GM19395 (cell line): Measurements from ENCODE around the gene ABHD6.

ENCODE experiments used
- ATAC-seq: cut with Tn5 transposase; IDR thresholded peaks from one replicate; pipeline ENCODE4 v1.9.1; 2021; ENCODE audit warnings: mild to moderate bottlenecking, moderate library complexity; ENCODE audit not compliant: unreplicated experiment

The ABHD6 gene

DNA sequence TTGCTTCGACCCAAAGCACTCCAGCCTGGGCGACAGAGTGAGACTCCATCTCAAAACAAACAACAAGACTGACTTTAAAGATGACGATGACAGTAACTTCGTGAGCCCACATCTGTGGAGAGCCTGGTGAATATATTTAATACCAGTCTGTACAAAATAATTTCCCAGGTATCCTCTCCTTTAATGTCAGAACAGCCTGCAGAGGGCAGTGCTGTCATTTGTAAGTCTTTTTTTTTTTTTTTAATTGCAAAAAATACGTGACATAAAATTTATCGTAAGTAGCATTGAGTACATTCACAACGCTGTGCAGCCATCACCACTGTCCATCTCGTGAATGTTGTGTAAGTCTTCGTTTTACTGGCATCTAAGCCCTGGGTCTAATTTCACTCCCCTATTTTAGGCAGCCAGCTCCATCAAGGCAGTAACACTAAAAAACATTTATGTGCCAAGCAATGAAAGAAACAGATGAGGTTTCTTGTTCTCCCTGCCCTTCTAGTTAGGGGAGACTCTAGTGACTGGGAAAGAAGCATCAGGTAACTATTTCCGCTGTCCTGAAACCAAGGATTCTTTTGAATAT, 70.1 kb downstream of the ABHD6 start:
- ATAC-seq: no peak

DNA sequence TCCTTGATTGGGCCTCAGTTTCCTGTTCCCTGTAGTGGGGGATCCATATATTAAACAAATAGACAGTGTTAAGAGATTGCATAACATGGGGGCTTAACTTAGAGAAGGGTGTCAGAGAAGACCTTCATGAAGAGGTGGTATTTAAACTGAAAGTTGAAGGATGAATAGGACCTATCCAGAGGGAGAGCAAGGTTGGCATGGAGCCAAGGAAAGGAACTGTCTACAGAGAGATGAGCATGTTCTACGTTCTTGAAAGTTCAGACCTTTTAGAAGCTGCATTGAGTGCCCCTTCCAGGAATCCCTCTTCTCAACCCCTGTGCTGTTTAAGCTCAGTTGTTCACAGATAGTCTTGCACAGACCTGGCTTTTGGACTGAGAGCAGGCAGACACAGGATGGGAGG, 71.1 kb downstream of the ABHD6 start:
- no peak for ATAC-seq

DNA sequence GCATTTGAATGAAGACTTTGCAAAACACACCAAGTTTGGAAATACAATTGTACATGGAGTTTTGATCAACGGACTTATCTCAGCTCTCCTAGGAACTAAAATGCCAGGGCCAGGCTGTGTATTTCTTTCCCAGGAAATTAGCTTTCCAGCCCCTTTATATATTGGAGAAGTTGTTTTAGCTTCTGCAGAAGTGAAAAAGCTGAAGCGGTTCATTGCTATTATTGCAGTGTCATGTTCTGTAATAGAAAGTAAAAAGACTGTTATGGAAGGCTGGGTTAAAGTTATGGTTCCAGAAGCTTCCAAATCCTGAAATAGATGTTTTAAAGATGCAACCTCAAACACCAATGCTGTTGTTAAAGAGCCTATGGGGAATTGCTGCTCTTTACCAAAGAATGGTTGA, 80.2 kb downstream of the ABHD6 start:
- no peak for ATAC-seq

DNA sequence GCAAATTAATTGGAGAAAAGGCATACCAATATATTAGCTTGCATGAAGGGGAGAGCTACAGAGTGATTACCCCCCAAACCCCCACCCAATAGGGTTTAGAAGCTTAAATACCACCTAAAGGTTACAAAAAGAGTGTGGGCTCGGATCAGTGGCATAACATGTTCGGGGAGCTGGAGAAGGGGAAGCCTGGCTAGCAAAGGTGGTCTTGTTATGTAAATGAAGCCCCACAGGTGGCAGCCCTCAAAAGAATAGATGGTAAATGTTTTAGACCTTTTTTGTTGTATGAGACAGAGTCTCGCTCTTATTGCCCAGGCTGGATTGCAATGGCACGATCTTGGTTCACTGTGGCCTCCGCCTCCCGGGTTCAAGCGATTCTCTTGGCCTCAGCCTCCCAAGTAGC, 84.2 kb downstream of the ABHD6 start:
- ATAC-seq: no peak

DNA sequence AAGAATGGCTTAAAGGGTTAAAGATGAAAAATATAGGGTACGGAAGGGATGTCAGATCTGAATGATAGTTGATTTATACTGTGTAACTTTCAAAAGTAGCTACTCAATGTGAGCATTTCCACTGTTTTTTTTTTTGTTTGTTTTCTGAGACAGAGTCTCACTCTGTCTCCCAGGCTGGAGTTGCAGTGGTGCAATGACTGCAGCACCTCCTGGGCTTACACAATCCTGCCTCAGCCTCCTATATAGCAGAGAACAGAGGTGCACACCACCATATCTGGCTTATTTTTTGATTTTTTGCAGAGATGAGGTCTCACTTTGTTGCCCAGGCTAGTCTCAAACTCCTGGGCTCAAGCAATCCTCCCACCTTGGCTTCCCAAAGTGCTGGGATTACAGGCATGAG, 85.2 kb downstream of the ABHD6 start:
- ATAC-seq: no peak

DNA sequence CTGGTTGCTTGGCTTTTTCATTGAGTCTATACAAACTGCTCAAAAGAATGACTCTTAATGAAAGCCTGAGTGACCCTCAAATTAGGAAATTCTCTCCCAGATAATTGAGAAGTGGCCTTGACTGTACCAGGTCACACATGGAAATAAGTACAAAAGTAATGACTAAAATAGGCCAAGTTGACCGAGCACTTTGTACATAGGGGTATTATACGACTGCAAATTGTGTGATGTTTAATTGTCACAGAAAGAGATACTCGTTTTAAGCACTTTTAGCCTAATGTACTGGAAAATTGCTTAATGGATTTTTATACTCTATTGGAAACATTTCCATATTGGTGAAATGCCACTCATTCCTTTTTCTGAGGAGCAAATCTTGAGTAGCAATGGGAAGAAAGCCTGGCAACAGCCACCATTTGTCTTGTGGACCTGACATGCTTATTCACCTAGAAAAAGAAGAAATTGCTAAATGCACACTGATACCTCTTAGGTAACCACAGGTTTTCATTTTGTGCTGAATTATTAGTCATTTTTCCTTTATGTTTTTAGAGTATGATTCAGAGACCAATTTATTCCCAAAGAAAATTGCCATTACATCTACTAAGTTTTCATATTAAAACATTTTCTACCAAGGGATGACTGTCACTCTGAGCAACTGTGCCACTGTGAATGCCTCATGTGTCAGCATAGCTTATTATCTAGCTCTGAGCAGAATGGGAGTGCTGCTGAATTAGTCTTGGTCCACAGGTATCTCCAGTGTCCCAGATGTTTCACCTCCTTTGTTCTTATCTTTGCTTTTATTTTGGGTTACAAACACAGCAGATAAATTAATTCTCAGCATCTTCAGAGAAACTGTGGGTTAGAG, 86.2 kb downstream of the ABHD6 start:
- no peak for ATAC-seq

DNA sequence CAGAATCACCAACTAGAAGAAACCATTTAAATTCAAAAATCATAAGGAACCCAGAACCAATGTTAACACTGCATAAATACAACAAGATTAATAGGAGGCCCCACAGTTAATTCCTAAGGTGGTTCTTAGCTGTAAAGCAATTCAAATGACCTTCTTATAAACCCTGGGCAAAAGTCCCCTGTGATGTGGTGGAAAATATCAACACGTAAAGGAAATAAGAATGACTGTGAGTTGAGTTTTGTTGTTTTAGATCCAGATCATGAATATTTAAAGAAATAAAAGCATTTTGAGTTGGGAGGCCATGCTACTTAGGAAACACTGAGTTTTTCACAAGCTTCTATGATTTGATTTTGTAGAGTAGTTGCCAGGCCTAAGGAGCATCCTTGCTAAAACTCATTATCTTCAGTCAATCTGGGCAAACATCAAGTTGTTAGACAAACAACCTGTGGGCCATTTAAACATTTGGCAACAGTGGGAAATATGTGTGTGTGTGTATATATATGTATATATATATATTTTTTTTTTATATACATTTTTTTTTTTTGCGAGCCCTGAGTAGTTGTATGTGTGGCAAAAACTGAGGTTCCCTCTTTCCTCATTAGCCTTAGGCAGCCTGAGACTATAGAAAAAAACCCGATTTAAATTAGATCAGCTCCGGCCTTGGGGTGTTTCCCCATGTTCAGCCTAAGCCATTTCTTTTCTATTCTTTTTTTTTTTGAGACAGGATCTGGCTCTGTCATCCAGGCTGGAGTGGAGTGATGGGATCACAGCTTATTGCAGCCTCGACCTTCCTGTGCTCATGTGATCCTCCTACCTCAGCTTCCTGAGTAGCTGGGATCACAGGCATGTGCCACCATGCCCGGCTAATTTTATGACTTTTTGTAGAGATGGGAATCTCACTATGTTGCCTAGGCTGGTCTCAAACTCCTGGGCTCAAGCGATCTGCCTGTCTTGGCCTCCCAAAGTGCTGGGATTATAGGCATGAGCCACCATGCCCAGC, 87.1 kb downstream of the ABHD6 start:
- ATAC-seq: no peak

DNA sequence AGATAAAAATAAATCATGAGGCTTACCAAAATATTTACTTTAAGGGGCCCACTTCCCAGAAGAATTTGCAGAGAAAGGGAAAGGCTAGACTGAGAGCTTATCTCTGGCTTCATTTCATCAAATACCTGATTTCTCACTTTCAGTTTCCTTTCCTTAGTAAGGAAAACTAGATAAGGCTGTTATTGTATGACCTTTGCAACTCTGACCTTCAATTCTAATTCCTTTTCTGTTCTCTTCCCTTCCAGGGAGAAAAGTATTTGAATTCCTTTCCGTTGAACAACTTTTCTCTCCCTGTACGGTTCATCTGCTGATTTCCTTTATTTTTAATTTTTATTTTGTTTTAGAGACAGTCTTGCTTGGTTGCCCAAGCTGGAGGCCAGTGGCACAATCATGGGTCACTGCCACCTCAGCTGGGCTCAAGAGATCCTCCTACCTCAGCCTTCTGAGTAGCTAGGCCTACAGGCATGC, 88.0 kb downstream of the ABHD6 start:
- no peak for ATAC-seq

DNA sequence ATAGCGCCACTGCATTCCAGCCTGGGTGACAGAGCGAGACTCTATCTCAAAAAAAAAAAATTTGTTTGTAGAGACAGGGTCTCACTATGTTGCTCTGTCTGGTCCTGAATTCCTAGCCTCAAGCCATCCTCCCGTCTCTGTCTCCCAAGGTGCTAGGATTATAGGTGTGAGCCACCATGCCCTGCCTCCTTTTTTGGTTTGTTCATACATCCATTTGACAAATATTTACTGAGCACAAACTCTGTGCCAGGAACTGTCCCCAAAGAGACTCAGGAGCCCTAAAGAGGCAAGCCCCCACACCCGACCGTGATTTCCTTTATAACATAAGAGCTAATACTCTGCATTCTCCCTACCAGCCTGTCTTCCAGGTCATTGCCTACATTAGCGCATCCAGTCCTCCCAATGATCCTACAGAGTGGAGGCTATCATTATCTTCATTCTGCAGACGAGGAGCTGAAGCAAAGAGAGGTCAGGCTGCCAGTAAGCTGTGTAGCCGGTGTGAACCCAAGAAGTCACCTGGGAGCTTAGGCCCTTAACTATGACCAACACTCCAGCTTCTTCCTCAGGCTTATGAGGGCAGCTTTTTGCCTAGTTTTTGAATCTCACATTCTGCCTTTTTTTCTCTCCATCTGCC, 88.8 kb downstream of the ABHD6 start:
- no peak for ATAC-seq

DNA sequence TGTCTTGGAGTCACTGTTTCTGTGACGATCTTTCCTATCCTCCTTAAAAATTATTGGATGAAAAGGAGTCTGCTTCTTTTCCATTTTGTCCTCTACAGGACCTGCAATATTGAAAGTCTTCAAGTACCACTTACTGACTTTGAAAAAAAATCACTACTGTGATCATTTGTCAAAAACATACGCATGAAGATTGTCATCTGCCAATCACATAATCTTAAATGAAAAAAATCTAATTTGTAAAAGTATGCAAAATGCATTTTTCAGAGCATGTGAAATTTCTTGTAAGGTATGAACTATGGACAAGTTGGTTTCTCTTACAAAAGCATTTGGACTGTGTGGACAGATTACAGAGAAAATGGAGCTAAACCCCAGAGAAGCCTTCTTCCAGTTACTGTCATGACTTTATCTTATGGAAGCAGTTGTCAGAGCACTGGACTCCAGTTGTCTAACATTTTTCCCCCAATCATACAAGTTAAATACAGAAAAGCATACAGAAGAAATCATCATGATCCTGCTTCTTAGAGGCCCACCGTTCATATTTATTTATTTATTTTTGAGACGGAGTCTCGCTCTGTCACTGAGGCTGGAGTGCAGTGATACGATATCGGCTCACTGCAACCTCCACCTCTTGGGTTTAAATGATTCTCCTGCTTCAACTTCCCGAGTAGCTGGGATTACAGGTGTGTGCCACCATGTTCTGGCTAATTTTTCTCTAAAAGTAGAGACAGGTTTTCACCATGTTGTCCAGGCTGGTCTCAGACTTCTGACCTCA, 91.7 kb downstream of the ABHD6 start:
- no peak for ATAC-seq

DNA sequence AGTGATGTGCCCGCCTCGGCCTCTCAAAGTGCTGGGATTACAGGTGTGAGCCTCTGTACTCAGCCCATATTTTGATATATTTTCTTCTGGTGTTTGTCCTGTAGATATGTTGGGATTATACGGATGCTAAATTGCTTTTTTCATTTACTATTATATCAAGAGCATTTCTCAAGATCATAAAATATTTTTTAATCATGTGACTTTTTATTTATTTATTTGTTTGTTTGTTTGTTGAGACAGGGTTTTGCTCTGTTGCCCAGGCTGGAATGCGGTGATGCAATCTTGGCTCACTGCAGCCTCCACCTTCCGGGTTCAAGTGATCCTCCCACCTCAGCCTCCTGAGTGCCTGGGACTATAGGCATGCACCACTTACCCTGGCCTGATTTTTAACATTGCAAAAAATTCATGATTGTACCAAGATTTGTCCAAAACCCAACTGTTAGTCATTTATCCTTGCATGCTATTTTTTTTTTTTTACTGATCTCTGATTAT, 92.4 kb downstream of the ABHD6 start:
- no peak for ATAC-seq

DNA sequence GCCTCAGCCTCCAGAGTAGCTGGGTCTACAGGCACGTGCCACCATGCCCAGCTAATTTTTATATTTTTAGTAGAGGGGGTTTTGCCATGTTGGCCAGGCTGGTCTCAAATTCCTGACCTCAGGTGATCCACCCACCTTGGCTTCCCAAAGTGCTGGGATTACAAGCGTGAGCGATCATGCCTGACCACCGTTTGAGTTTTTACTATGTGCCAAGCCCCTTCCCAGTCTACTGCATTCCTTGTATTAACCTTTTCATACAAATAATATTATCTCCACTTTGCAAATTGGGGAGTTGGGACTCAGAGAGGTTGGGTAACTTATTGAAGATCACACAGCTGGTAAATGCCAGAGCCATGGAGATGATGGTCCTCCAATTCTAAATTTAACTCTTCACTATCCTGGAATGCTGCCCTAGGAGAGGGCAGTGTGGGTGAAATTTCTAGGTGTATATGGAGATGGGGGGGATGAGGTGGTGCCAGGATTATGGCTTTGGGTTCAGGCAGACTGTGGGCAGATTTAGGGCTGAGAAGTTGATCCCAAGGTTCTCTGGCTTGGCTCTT, 94.1 kb downstream of the ABHD6 start:
- no peak for ATAC-seq

DNA sequence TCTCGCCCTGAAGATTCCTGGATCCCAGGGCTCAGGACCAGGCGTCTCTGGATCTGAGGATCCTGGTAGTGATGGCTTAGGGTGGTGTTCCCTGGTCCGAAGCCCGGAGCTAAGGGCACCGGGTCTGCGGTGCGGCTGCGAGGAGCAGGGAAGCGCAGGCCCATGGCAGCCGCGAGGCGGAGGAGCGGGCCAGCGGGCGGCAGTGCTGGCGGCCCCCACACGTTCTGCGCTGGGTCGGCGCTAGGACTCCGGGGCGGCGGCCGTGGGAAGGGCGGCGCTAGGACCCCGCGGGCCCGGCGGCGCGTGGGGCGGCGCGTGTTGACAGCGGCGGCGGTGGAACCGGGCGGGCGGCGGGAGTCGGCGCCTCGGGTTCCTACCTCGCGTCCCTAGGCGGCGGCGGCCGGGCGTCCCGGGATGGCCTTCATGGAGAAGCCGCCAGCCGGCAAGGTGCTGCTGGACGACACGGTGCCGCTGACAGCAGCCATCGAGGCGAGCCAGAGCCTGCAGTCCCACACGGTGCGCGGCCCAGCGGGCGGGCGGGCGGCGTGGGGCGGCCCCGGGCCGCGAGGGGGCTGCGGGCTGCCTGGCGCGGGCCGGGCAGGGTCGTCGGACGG, 95.1 kb downstream of the ABHD6 start, which contains the start of gene PXK:
Gene PXK, plus strand, starts transcription at position 318 of the 614 bp plus-strand sequence. Its CDS starts 97 bp downstream, at position 415.
- peak; percentile 80 for ATAC-seq

DNA sequence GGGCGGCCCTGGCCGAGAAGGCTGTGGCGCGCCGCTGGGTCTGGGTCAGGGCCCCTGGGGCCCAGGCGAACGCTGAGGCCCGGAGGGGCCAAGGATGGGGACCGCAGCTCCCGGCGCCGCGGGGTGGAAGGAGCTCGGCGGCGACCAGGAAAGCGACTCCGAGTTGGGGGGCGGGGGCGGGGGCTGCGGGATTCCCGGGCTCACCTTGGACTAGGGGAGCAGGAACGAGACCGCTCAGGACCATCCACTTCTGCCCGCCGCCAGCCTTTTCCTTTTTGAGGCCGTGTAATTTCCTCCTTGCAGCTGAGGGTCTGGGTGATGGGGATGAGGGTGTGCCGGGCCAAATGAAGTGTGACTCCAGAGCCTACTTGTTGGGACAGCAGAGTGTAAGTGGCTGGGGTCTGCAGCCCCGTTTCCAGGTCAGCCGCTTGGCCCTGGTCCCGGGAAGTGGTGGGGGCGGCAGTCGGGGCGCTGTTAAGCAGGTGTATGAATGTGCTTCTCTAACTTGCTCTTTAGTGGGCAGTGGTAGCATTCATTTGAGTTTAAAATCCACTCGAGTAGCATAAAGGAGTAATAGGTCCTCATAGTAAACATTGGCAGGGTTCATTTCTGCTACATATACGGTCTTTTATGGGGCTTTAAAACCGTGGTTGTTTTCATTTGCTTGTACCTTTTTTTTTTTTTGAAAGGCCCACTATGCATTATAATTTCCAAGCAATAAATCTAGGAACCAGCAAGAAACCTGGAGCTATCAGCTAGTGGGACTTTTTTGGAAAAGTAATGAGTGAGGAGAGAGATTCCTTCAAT, 95.8 kb downstream of the ABHD6 start:
- peak; percentile 45 for ATAC-seq

DNA sequence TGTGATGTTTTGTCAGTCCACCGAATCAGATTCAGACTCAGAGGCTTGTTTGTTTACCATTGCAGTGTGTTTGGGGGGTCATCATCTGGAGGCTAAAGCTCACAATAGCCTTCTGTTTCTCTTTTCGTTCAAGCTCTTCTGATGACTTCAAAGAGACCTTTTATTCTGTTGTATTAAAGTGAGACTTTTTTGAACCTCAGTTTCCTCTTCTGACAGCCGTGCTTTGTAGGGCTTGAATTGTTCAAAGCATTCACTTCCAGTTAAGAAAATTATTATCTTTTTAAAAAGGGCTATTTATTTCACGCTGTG, 96.4 kb downstream of the ABHD6 start:
- ATAC-seq: no peak

DNA sequence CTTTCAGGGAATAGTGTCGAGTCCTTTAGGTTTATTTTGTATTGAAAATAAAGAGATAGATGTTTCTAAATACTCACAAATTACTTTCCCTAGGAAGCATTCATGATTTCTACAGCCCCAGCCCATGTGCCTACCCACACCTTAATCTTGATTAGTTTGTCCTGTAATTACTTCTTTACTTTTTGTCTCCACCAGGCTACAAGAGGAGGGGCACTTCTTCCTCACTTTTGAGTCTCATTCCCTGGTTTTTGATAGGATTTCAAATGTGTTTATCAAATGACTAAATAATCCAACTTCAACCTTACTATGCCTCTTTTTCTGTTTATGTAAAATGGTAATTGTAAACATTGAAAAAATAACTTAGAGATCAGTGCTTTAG, 96.9 kb downstream of the ABHD6 start:
- no peak for ATAC-seq

DNA sequence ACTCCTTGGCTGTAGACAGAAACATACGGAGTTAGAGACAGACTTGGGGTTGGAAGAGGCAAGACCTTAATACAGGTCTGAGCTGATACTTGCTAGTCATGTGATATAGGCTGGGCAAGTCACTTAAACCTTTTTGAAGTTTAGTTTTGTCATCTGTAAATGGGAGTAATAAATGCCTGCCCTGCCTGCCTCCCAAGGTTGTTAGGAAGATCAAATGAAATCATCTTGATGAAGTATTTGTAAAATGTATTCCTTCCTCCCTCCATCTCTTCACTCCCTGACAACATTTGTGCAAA, 98.0 kb downstream of the ABHD6 start:
- ATAC-seq: no peak

DNA sequence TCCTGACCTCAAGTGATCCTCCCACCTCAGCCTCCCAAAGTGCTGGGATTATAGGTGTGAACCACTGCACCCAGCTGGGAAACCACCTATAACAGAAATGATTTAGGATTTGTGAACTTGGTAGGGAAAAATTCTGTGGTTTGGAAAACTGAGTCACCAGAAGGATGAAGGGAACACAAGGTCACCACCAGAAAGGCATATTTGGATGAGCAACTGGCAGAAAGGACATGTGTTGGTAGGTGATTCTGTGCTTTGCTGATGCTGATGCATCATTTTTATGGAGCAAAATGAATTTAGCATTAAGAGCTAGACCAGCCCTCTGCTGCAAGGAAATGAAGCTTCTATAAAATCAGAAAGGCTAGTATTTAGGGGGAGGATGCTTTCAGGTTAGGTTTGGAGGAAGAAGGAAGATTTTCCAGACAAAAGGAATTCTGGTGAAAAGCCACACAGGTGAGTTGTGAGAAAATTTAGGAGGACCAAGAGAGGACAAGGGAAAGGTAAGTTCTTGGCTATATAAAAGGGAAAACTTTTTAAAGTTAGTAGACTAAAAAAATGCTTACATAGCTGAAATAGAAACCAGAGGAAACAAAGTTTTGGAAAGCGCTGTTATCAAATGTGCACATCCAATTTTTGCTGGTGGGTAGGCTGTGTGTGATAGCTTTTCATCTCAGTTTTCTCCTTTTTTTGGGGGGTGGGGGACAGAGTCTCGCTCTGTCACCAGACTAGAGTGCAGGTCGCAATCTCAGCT, 98.7 kb downstream of the ABHD6 start:
- no peak for ATAC-seq
